Common myeloid progenitor, CD34-positive (primary cell): ENCODE measurements around the gene ZNF324B.
"Not testable (repeated sequence)": the region's sequence is repeated elsewhere in the genome, so short reads cannot be mapped to it uniquely, and the experiment has no call there.

Experiments used
- CTCF ChIA-PET: fragments of 350-600 bp; sonication (Branson Sonifier 250); formaldehyde crosslinking; loops from one replicate; lab custom pipeline; 2021; ENCODE audit warnings: antibody characterized with exemption; lab: Charles Lee
- POLR2A ChIA-PET: fragments of 350-600 bp; sonication (Branson Sonifier 250); formaldehyde crosslinking; loops from one replicate; lab custom pipeline; 2021; ENCODE audit warnings: antibody characterized with exemption; lab: Charles Lee
- DNase-seq, 3 donors: peaks; one replicate each; pipeline versions ENCODE4 v3.0.0 to v3.0.0-alpha.2; 2013
- H3K27ac ChIP-seq, 2 experiments: 1 replicate in 1 of 2; 2 replicates in 1 of 2; pipeline ENCODE4 v1.7.0; 2013; ENCODE audit warnings: inconsistent platforms in 2 of 2, low read length in 2 of 2, mild to moderate bottlenecking in 2 of 2, low read depth in 1 of 2, moderate library complexity in 1 of 2; ENCODE audit not compliant: severe bottlenecking in 2 of 2, insufficient read depth in 1 of 2, poor library complexity in 1 of 2
- H3K27me3 ChIP-seq, 5 experiments: replicated peaks in 2 of 5; 1 replicate in 3 of 5; 2 replicates in 2 of 5; pipeline versions ENCODE4 v1.6.1 to v1.7.0; 2013; ENCODE audit warnings: low read length in 4 of 5, mild to moderate bottlenecking in 2 of 5, moderate library complexity in 2 of 5, inconsistent platforms in 1 of 5; ENCODE audit not compliant: insufficient read depth in 5 of 5, control insufficient read depth in 4 of 5
- H3K36me3 ChIP-seq, 4 experiments: 1 replicate in 2 of 4; 2 replicates in 2 of 4; pipeline versions ENCODE4 v1.6.1 to v1.7.0; 2013; ENCODE audit warnings: low read length in 3 of 4, control low read depth in 1 of 4, mild to moderate bottlenecking in 1 of 4; ENCODE audit not compliant: control insufficient read depth in 4 of 4, insufficient read depth in 4 of 4
- H3K4me1 ChIP-seq, 4 experiments: 1 replicate in 3 of 4; 2 replicates in 1 of 4; pipeline versions ENCODE4 v1.6.1 to v1.7.1; 2013; ENCODE audit warnings: low read length in 3 of 4, mild to moderate bottlenecking in 3 of 4, control low read depth in 1 of 4, inconsistent platforms in 1 of 4, moderate library complexity in 1 of 4; ENCODE audit not compliant: control insufficient read depth in 4 of 4, insufficient read depth in 4 of 4; ENCODE audit errors: control extremely low read depth in 1 of 4
- H3K4me3 ChIP-seq, 7 experiments: 1 replicate in 4 of 7; 2 replicates in 3 of 7; pipeline versions ENCODE4 v1.5.1 to v1.7.0; 2013; ENCODE audit warnings: mild to moderate bottlenecking in 7 of 7, low read length in 6 of 7, moderate library complexity in 6 of 7, inconsistent platforms in 2 of 7, low read depth in 2 of 7, control low read depth in 1 of 7; ENCODE audit not compliant: insufficient read depth in 4 of 7, control insufficient read depth in 1 of 7; ENCODE audit errors: extremely low read depth in 1 of 7
- H3K9me3 ChIP-seq, 5 experiments: 1 replicate in 4 of 5; 2 replicates in 1 of 5; pipeline versions ENCODE4 v1.6.1 to v1.7.1; 2013; ENCODE audit warnings: low read length in 4 of 5, mild to moderate bottlenecking in 2 of 5, inconsistent platforms in 1 of 5, low read depth in 1 of 5, moderate library complexity in 1 of 5; ENCODE audit not compliant: control insufficient read depth in 4 of 5, insufficient read depth in 2 of 5; ENCODE audit errors: control extremely low read depth in 1 of 5
- WGBS: methylation state at CpG from one replicate; pipeline ENCODE4 v1.1.5; 2013; ENCODE audit not compliant: insufficient coverage; 5-methylcytosine and 5-hydroxymethylcytosine counted together

Gene ZNF324B

DNA sequence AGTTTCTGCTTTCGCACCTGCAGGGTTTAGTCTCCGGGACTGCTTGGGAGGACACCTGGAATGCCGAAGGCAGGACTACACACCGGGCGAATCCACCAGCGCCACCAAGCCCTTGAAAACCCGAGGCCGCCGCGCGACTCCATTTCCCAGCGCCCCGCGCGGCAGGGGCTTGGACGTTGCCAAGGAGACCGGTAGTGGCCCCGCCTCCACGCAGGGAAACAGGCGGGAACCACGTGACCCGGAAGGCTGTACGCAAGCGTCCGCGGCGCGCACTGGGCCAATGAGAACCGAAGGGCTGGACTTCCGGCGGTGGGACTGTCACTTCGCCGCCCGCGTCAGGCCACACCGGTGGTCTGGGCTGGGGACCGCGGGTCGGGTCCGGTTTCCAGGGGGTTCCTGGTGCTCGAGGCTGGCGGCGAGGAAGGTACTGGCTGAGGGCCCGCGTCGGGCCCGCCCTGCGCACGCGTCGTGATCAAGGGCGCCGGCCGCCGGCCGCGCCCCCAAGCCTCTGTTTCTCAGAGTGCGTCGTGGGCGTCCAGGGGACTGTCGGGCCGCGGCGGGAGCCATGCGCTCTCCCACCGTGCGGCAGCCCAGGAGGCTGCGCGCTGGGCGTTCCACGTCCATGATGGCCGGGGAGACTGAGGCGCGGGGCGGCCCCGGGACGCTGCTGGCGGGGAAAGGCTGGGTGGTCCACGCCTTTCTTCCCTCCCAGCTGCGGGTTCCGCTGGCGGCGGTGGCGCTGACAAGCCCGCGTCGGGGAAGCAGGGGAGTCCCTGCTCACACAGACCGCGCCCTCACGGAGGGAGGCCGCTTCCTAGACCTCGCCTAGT is 15.6 kb downstream of the ZNF324B start, which contains the start of gene ZNF324:
ZNF324 (plus strand) TSS at position 321 of the 830 bp plus-strand sequence. CDS start 2,106 bp downstream, outside the sequence.
- POLR2A ChIA-PET = no interaction called here

DNA sequence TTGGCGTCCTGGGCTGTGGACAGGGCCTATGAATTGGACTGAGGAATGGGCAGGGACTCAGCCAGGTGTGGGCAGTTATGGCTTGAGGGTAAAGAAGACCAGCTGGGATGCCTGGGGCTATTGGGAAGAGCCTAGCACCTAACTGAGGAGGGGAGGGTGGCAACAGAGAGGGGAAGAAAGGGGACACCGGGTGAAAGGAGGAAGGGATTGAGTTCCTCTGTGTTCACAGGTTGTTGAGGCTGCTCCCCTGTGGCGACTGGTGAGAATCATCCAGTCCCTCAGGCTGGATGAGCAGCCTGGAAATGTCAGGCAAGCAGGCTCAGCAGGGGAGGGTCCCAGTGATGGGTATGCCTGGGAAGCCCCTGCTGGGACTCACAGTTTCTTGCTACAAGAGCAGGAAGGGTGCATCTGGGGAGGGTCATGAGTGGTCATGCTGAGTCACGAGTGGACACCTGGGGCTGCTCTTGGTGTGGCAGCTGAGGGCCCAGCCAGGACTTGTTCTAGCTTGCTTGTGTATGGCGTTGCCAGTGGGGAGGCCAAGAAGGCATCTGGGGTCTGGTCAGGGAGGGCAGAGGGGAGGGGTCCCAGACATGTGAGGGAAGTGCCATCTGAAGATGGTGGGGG is 16.9 kb downstream of the ZNF324B start:
- ChIA-PET CTCF (interaction anchor here (0.8 to 1.1 kb wide), 2 partner anchors 10 to 20 kb away, joined by 3 to 4 read pairs; no protein-coding TSS in a partner anchor), POLR2A (no interaction called here)
- Histone ChIP-seq H3K4me3 (peak overlapping the region in 3 of 7 experiments; percentile 11 to 47 (median 40)), H3K9me3 (no peaks in the 10 kb centered on the region), H3K4me1 (peaks cover 0 to 17% (median 15%) of the 10 kb centered on the region in 4 experiments), H3K27ac (no peak overlapping the region), H3K27me3 (peaks cover 0 to 4% (median 0%) of the 10 kb centered on the region in 5 experiments), H3K36me3 (peaks cover 0 to 39% (median 22%) of the 10 kb centered on the region in 4 experiments)
- 64% methylated on average over 3 of the region's 5 CpGs for WGBS
- DNase-seq = peak in 1 of 3 donors; percentile 7

More for the DNA sequence above, 15.6 kb downstream of the ZNF324B start, which contains the start of gene ZNF324:
- peak within 1 kb of the TSS; percentile 40 to 82 for H3K27ac ChIP-seq
- H3K36me3 ChIP-seq = peaks cover 0 to 25% (median 14%) of the 10 kb centered on the region in 4 experiments
- WGBS = 0% methylated on average over 85 of the region's 92 CpGs
- CTCF ChIA-PET = no interaction called here
- H3K9me3 ChIP-seq = no peaks in the 10 kb centered on the region
- peaks cover 0 to 17% (median 15%) of the 10 kb centered on the region in 4 experiments for H3K4me1 ChIP-seq
- peaks cover 0 to 4% (median 0%) of the 10 kb centered on the region in 5 experiments for H3K27me3 ChIP-seq
- peak within 1 kb of the TSS; percentile 53 to 91 (median 85) for H3K4me3 ChIP-seq
- DNase-seq = peak; percentile 95 to 98 (median 97)

DNA sequence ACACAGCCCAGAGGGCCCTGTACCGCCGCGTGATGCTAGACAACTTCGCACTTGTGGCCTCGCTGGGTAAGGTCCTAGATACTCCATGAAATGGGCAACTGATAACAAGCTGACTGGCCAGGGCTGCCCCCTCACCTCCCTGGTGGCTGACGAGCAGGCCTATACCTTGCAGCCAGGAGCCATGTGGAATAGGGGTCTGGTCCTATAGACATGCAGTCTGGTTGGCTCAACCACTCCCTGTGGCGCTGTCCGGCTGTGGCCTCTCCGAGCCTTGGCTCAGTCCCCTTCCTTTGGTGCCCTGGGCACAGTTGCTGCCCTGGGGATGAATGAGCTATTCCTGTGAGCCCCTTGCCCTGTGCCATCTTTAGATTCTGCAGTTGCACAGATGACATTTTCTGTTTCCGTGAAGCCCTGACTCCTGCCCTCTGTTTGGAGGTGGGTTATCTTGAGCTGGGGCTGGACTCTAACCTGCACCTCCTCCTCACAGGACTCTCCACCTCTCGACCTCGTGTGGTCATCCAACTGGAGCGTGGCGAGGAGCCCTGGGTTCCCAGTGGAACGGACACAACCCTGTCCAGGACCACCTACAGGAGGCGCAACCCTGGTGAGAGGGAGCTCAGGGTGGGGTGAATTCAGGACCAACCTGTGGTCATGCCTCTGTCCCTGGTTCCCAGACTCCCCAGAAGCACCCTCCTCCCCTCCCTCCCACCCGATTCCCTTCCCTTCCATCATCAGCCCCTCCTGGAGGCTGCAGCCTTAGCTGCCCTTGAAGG is 18.0 kb downstream of the ZNF324B start:
- Histone ChIP-seq H3K9me3 (no peaks in the 10 kb centered on the region), H3K27ac (no peak overlapping the region), H3K4me1 (peaks cover 0 to 17% (median 15%) of the 10 kb centered on the region in 4 experiments), H3K36me3 (peaks cover 0 to 42% (median 25%) of the 10 kb centered on the region in 4 experiments), H3K4me3 (no peak overlapping the region), H3K27me3 (peaks cover 0 to 4% (median 0%) of the 10 kb centered on the region in 5 experiments)
- ChIA-PET POLR2A (no interaction called here), CTCF (interaction anchor here (0.8 to 0.9 kb wide), 2 partner anchors 19 to 107 kb away, joined by 3 read pairs; partner anchors contain the start of gene ZNF497)
- no peak for DNase-seq
- 98% methylated on average over 16 of the region's 17 CpGs for WGBS

DNA sequence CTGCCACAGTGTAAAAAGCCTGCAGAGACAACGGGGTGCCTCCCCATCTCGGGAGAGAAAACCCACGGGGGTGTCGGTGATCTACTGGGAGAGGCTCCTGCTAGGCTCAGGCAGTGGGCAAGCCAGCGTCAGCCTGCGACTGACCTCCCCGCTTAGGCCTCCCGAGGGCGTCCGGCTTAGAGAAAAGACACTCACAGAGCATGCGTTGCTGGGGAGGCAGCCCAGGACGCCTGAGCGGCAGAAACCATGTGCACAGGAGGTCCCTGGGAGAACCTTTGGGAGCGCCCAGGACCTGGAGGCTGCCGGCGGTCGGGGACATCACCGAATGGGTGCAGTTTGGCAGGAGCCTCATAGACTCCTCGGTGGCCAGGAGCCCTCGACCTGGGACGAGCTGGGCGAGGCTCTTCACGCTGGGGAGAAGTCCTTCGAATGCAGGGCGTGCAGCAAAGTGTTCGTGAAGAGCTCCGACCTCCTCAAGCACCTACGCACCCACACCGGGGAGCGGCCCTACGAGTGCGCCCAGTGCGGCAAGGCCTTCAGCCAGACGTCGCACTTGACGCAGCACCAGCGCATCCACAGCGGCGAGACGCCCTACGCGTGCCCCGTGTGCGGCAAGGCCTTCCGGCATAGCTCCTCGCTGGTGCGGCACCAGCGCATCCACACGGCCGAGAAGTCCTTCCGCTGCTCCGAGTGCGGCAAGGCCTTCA is 19.6 kb downstream of the ZNF324B start:
- Histone ChIP-seq H3K36me3 (peaks cover 0 to 42% (median 25%) of the 10 kb centered on the region in 4 experiments), H3K4me1 (peaks cover 4 to 28% (median 26%) of the 10 kb centered on the region in 4 experiments)
- H3K27me3 ChIP-seq, CTCF ChIA-PET, POLR2A ChIA-PET, H3K4me3 ChIP-seq, H3K9me3 ChIP-seq, H3K27ac ChIP-seq, DNase-seq: not testable (repeated sequence)
- WGBS = 94% methylated on average over 12 of the region's 53 CpGs

DNA sequence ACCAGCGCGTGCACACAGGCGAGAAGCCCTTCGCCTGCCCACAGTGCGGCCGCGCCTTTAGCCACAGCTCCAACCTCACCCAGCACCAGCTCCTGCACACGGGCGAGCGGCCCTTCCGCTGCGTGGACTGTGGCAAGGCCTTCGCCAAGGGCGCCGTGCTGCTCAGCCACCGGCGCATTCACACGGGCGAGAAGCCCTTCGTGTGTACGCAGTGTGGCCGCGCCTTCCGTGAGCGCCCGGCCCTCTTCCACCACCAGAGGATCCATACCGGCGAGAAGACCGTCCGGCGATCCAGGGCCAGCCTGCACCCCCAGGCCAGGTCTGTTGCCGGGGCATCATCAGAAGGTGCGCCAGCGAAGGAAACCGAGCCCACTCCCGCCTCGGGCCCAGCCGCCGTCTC is 20.3 kb downstream of the ZNF324B start:
- ChIA-PET CTCF (no interaction called here), POLR2A (no interaction called here)
- DNase-seq = no peak
- Histone ChIP-seq H3K36me3 (peaks cover 0 to 42% (median 25%) of the 10 kb centered on the region in 4 experiments), H3K4me3 (no peak overlapping the region), H3K27me3 (no peaks in the 10 kb centered on the region), H3K27ac (no peak overlapping the region), H3K4me1 (peaks cover 6 to 28% (median 27%) of the 10 kb centered on the region in 4 experiments), H3K9me3 (no peaks in the 10 kb centered on the region)
- WGBS = 97% methylated on average over 39 of the region's 39 CpGs

DNA sequence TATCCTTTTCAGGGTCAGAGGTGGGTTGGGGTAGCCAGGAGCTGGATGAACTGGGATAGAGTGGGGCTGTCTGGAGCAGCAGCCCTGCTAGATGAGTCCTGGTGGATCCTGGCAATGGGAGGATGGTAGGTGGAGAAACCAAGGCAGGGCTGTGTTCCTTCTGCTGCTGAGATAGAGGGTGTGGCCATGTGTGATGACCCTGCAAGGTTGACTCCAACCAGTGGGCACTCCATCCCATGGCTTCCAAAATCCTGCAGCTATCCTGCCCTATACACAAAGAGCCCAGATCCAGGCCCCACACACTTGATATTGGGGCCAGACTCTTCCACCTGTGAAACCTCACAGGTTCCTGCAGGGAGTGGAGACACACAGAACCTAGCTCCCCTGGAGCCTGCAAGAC is 22.4 kb downstream of the ZNF324B start:
- H3K9me3 ChIP-seq = no peaks in the 10 kb centered on the region
- H3K4me3 ChIP-seq = no peak overlapping the region
- H3K27me3 ChIP-seq = no peaks in the 10 kb centered on the region
- POLR2A ChIA-PET = no interaction called here
- H3K4me1 ChIP-seq = peaks cover 7 to 25% (median 21%) of the 10 kb centered on the region in 4 experiments
- peaks cover 0 to 43% (median 26%) of the 10 kb centered on the region in 4 experiments for H3K36me3 ChIP-seq
- CTCF ChIA-PET = interaction anchor here (1.0 kb wide), 1 partner anchor 28 kb away, joined by 3 read pairs; no protein-coding TSS in a partner anchor
- no peak overlapping the region for H3K27ac ChIP-seq
- DNase-seq = no peak
